ENCODE data around the gene RALGPS2.

Gene RALGPS2

DNA sequence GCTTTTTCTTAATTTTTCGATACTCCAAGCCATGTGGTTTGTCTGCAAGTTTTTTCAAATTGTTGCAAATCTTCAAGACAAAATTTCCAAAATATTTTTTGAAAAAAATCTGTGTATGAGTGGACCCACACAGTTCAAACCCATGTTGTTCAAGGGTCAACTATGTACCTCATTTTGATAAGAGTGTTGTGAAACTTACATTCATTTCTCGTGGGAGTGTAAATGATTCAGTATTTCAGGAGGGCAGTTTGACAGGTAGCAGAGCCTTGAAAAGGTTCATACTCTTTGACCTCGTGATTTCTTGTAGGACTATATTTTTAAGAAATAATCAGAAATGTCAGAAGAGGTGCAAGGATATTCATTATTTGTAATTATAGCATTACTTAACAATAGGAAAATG is 77.8 kb downstream of the RALGPS2 start:
- H3K27ac ChIP-seq (ENCODE audit: insufficient read depth, low read depth, low read length, poor library complexity, severe bottlenecking), result no peak overlapping the region
- peaks cover 3% of the 10 kb centered on the region for H3K36me3 ChIP-seq (ENCODE audit: control insufficient read depth, insufficient read depth, low read length)
- WGBS, 2 experiments, result 94 to 99% methylated on average over 3 of the region's 3 CpGs
- no peaks in the 10 kb centered on the region for H3K4me1 ChIP-seq (ENCODE audit: control insufficient read depth, insufficient read depth, low read length)
- H3K9me3 ChIP-seq (ENCODE audit: control insufficient read depth, low read length), result no peaks in the 10 kb centered on the region
- H3K4me3 ChIP-seq (ENCODE audit: insufficient read depth, low read depth, low read length), result no peak overlapping the region
- no peaks in the 10 kb centered on the region for H3K27me3 ChIP-seq (ENCODE audit: control insufficient read depth, insufficient read depth, low read length, poor library complexity, severe bottlenecking)

- Histone ChIP-seq H3K4me1 (ENCODE audit: control insufficient read depth, insufficient read depth, low read length) (no peaks in the 10 kb centered on the region), H3K4me3 (ENCODE audit: insufficient read depth, low read depth, low read length) (no peak overlapping the region), H3K27ac (ENCODE audit: insufficient read depth, low read depth, low read length, poor library complexity, severe bottlenecking) (no peak overlapping the region), H3K27me3 (ENCODE audit: control insufficient read depth, insufficient read depth, low read length, poor library complexity, severe bottlenecking) (no peaks in the 10 kb centered on the region), H3K9me3 (ENCODE audit: control insufficient read depth, low read length) (no peaks in the 10 kb centered on the region), H3K36me3 (ENCODE audit: control insufficient read depth, insufficient read depth, low read length) (no peaks in the 10 kb centered on the region)
- WGBS, 2 experiments, result 89 to 94% methylated on average over 5 to 6 of the region's 9 CpGs
Measured at GRCh38 chr1:178806665-178807300, 81.7 kb downstream of the RALGPS2 start.

- WGBS, 2 experiments, result 96 to 97% methylated on average over 1 to 3 of the region's 3 CpGs
- H3K27ac ChIP-seq (ENCODE audit: insufficient read depth, low read depth, low read length, poor library complexity, severe bottlenecking), result no peak overlapping the region
- no peaks in the 10 kb centered on the region for H3K36me3 ChIP-seq (ENCODE audit: control insufficient read depth, insufficient read depth, low read length)
- H3K9me3 ChIP-seq (ENCODE audit: control insufficient read depth, low read length), result no peaks in the 10 kb centered on the region
- no peak overlapping the region for H3K4me3 ChIP-seq (ENCODE audit: insufficient read depth, low read depth, low read length)
- no peaks in the 10 kb centered on the region for H3K27me3 ChIP-seq (ENCODE audit: control insufficient read depth, insufficient read depth, low read length, poor library complexity, severe bottlenecking)
- H3K4me1 ChIP-seq (ENCODE audit: control insufficient read depth, insufficient read depth, low read length), result no peaks in the 10 kb centered on the region
Measured at GRCh38 chr1:178808529-178808928, 83.5 kb downstream of the RALGPS2 start.

- Histone ChIP-seq H3K4me3 (ENCODE audit: insufficient read depth, low read depth, low read length) (no peak overlapping the region), H3K9me3 (ENCODE audit: control insufficient read depth, low read length) (no peaks in the 10 kb centered on the region), H3K36me3 (ENCODE audit: control insufficient read depth, insufficient read depth, low read length) (no peaks in the 10 kb centered on the region), H3K4me1 (ENCODE audit: control insufficient read depth, insufficient read depth, low read length) (no peaks in the 10 kb centered on the region), H3K27ac (ENCODE audit: insufficient read depth, low read depth, low read length, poor library complexity, severe bottlenecking) (no peak overlapping the region), H3K27me3 (ENCODE audit: control insufficient read depth, insufficient read depth, low read length, poor library complexity, severe bottlenecking) (no peaks in the 10 kb centered on the region)
Measured at GRCh38 chr1:178810585-178810984, 85.5 kb downstream of the RALGPS2 start.

GRCh38 chr1:178818416-178818815 is 93.4 kb downstream of the RALGPS2 start:
- H3K36me3 ChIP-seq (ENCODE audit: control insufficient read depth, insufficient read depth, low read length), result no peaks in the 10 kb centered on the region
- no peaks in the 10 kb centered on the region for H3K9me3 ChIP-seq (ENCODE audit: control insufficient read depth, low read length)
- WGBS, 2 experiments, result 95 to 100% methylated on average over 2 of the region's 2 CpGs
- H3K4me1 ChIP-seq (ENCODE audit: control insufficient read depth, insufficient read depth, low read length), result no peaks in the 10 kb centered on the region
- no peak overlapping the region for H3K4me3 ChIP-seq (ENCODE audit: insufficient read depth, low read depth, low read length)
- no peak overlapping the region for H3K27ac ChIP-seq (ENCODE audit: insufficient read depth, low read depth, low read length, poor library complexity, severe bottlenecking)
- no peaks in the 10 kb centered on the region for H3K27me3 ChIP-seq (ENCODE audit: control insufficient read depth, insufficient read depth, low read length, poor library complexity, severe bottlenecking)

DNA sequence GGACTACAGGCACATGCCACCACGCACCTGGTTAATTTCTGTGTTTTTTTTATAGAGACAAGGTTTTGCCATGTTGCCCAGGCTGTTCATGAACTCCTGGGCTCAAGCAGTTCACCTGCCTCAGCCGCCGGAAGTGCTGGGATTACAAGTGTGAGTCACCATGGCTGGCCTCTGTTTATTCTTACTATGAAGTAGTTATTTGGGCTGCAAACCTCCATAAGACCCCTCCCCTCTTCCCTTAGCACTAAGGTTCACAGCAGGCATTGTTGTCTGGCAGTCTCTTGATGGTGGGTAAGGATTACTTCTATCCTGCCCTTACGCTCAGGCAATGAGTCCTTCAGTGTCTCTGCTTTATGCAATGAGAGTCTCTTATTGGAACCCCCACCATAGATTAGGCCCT is 94.1 kb downstream of the RALGPS2 start:
- Histone ChIP-seq H3K4me3 (ENCODE audit: insufficient read depth, low read depth, low read length) (no peak overlapping the region), H3K36me3 (ENCODE audit: control insufficient read depth, insufficient read depth, low read length) (no peaks in the 10 kb centered on the region), H3K9me3 (ENCODE audit: control insufficient read depth, low read length) (no peaks in the 10 kb centered on the region), H3K27ac (ENCODE audit: insufficient read depth, low read depth, low read length, poor library complexity, severe bottlenecking) (no peak overlapping the region), H3K4me1 (ENCODE audit: control insufficient read depth, insufficient read depth, low read length) (no peaks in the 10 kb centered on the region), H3K27me3 (ENCODE audit: control insufficient read depth, insufficient read depth, low read length, poor library complexity, severe bottlenecking) (no peaks in the 10 kb centered on the region)
- 82% methylated on average over 4 of the region's 4 CpGs for WGBS, 2 experiments

- H3K36me3 ChIP-seq (ENCODE audit: control insufficient read depth, insufficient read depth, low read length), result no peaks in the 10 kb centered on the region
- no peaks in the 10 kb centered on the region for H3K4me1 ChIP-seq (ENCODE audit: control insufficient read depth, insufficient read depth, low read length)
- no peak overlapping the region for H3K27ac ChIP-seq (ENCODE audit: insufficient read depth, low read depth, low read length, poor library complexity, severe bottlenecking)
- no peak overlapping the region for H3K4me3 ChIP-seq (ENCODE audit: insufficient read depth, low read depth, low read length)
- H3K9me3 ChIP-seq (ENCODE audit: control insufficient read depth, low read length), result no peaks in the 10 kb centered on the region
- H3K27me3 ChIP-seq (ENCODE audit: control insufficient read depth, insufficient read depth, low read length, poor library complexity, severe bottlenecking), result no peaks in the 10 kb centered on the region
- WGBS, 2 experiments, result 100% methylated on average over 1 of the region's 1 CpG; no CpG with 5 or more reads in 1 of the 2 experiments
Measured at GRCh38 chr1:178821134-178821866, 96.3 kb downstream of the RALGPS2 start.

DNA sequence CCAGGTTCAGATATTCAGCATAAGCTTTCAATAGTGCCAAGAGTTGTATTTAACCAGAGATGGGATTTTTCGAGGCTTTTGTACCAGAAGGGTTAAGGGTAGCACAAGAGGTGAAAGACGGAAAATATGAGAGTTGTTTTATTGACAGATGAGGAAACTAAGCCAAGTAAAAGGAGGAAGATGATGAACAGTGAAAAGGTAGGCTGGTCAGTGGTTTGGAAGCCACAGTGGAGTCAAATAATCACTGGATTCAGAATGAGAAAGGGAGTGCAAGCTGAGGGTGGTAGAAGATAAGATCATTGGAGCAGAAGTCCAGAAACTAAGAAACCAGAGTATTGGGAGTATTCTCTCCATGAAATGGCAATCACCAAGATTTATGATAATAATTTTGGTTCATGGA is 100.1 kb downstream of the RALGPS2 start:
- 94 to 96% methylated on average over 2 of the region's 2 CpGs for WGBS, 2 experiments
- Histone ChIP-seq H3K27me3 (ENCODE audit: control insufficient read depth, insufficient read depth, low read length, poor library complexity, severe bottlenecking) (no peaks in the 10 kb centered on the region), H3K4me3 (ENCODE audit: insufficient read depth, low read depth, low read length) (no peak overlapping the region), H3K27ac (ENCODE audit: insufficient read depth, low read depth, low read length, poor library complexity, severe bottlenecking) (no peak overlapping the region), H3K9me3 (ENCODE audit: control insufficient read depth, low read length) (no peaks in the 10 kb centered on the region), H3K4me1 (ENCODE audit: control insufficient read depth, insufficient read depth, low read length) (no peaks in the 10 kb centered on the region), H3K36me3 (ENCODE audit: control insufficient read depth, insufficient read depth, low read length) (peaks cover 4% of the 10 kb centered on the region)

GRCh38 chr1:178844436-178844835 is 119.4 kb downstream of the RALGPS2 start:
- H3K4me3 ChIP-seq (ENCODE audit: insufficient read depth, low read depth, low read length), result no peak overlapping the region
- no peaks in the 10 kb centered on the region for H3K36me3 ChIP-seq (ENCODE audit: control insufficient read depth, insufficient read depth, low read length)
- H3K4me1 ChIP-seq (ENCODE audit: control insufficient read depth, insufficient read depth, low read length), result no peaks in the 10 kb centered on the region
- H3K27me3 ChIP-seq (ENCODE audit: control insufficient read depth, insufficient read depth, low read length, poor library complexity, severe bottlenecking), result no peaks in the 10 kb centered on the region
- 95 to 98% methylated on average over 2 to 3 of the region's 3 CpGs for WGBS, 2 experiments
- H3K9me3 ChIP-seq (ENCODE audit: control insufficient read depth, low read length), result no peaks in the 10 kb centered on the region
- no peak overlapping the region for H3K27ac ChIP-seq (ENCODE audit: insufficient read depth, low read depth, low read length, poor library complexity, severe bottlenecking)

- H3K4me1 ChIP-seq (ENCODE audit: control insufficient read depth, insufficient read depth, low read length), result no peaks in the 10 kb centered on the region
- no peak overlapping the region for H3K27ac ChIP-seq (ENCODE audit: insufficient read depth, low read depth, low read length, poor library complexity, severe bottlenecking)
- H3K4me3 ChIP-seq (ENCODE audit: insufficient read depth, low read depth, low read length), result no peak overlapping the region
- H3K36me3 ChIP-seq (ENCODE audit: control insufficient read depth, insufficient read depth, low read length), result no peaks in the 10 kb centered on the region
- H3K9me3 ChIP-seq (ENCODE audit: control insufficient read depth, low read length), result no peaks in the 10 kb centered on the region
- H3K27me3 ChIP-seq (ENCODE audit: control insufficient read depth, insufficient read depth, low read length, poor library complexity, severe bottlenecking), result no peaks in the 10 kb centered on the region
Measured at GRCh38 chr1:178846306-178846705, 121.3 kb downstream of the RALGPS2 start.
